NCI-H748 treated with DMSO at 0.1 percent for 48 hours (cell line): ENCODE measurements around the gene CD164L2.
"Not testable (repeated sequence)": the region's sequence is repeated elsewhere in the genome, so short reads cannot be mapped to it uniquely, and the experiment has no call there.

Experiments used
- DNase-seq: peaks from one replicate; lab custom pipeline; 2025; lab: John Stamatoyannopoulos, UW

The CD164L2 gene

DNA sequence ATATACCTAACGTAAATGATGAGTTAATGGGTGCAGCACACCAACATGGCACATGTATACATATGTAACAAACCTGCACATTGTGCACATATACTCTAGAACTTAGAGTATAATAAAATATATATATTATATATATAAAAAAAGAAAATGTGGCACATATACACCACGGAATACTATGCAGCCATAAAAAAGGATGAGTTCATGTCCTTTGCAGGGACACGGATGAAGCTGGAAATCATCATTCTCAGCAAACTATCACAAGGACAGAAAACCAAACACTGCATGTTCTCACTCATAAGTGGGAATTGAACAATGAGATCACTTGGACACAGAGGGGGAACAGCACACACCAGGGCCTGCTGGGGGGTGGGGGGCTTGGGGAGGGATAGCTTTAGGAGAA lies 1.7 kb upstream of the CD164L2 start:
- DNase-seq = not testable (repeated sequence)

DNA sequence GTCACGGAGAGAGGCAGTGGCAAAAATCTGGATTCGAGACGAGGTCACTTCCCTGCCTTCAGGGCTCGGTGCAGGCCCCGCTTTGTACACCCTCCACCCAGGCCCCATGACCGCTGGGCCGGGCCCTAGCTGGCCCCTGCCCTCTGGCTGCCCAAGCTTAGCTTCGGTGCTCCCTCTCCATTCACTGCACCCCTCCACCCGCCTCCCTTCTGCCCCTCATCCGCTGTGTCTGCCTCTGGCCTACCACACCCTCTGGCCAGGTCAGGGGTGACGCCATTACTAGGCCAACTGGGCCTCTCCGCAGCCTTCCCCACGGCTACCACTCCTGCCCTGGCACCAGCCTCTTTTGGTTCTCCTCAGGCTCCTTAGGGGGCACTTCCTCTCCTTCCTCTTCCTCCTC lies 528 bp upstream of the CD164L2 start:
- no peak for DNase-seq

DNA sequence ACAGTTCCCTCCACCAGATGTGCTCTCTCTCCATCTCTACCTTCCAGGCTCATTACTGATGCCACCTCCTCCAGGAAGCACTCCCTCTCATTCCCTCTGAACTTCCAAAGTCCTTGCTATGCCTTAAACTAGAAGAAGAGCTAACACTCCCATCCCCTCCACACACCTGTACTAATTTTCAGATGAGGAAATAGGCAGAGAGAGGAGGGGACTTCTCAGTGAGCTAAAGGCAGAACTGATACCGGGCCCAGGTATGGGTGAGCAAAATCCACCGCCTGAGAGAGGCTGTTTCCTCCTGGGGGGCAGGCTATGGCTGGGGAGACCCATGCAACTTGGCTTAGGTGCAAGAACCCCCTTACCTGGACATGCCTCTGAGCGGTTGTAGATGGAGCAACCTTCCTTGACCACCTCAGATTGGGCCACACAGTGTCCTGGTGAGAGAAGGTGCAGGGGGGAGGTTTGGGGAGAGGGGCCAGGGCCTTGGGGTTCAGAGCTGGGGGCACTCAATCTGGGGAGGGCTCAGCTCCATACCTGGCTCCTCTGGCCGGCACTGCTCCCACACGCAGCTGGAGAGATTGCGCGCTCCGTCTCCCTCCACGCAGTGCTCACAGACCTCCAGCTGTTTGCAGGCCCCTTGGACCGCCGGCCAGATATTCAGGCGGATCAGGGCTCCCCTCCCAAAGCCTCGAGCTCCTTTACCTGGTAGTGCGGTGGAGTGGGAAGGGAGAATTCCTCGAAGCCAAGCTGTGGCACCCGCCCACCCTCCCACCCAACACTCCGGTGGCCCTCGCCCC lies 967 bp downstream of the CD164L2 start:
- no peak for DNase-seq

DNA sequence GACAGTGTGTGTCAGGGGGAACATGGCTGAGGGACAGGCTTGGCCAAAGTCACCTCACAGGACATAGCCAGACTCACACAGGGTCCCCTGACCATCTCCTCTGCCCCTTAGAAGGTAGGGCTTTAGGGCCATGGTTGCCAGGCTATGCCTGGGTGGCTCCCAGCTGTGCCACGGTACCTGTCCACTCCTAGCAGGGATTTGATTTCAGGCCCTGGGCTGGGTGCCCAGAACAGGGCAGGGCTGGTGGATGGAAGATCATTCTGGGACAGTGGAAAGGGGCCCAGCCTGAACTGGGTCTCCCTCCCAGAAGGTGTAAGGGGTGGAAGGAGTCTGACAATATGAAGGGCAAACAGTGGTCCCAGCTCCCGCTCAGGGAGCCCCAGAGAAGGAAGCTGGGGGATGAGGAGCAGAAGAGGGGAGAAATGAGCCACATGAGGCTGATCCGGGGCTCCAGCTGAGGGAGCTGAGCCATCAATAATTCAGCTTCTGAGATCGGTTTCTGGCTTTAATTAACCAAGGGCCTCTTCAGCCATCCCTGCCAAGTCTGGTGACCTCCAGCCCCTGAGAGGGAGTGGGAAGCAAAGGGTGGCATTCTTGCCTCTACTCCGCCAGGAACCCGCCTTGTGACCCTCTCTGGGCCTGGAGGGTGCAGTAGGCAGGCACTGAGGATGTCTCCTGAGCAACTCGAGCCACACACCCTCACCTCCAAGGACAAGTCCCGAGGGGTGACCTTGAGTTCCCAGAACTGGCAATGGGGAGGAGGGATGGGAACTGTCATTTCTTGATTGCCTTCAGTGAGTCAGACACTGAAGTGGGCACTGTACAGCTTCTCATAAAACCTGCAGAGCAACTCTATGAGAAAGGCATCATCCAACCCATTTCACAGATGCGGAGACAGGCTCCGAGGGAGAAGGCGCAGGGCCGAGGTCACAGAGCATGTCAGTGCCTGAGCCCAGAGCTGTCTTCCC lies 2.1 kb downstream of the CD164L2 start:
- DNase-seq = no peak

DNA sequence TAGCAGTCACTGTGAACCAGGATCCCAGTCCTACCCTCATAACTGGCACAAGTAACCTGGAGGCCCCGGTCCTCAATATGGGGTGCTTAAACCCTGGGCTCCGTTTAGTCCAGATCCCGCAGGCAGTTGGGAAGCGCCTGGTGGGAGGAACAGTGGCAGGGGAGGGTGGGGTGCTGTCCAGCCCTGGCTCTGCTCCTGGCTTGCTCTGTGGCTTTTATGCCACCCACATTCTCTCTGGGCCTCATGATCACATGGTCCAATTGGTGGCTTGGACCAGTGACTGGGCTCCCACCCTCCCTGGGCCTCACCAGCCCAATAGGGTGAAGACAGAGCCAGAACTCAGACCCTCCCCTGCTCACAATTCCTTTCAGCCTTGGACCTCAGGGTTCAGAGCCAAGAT lies 2.9 kb downstream of the CD164L2 start:
- DNase-seq = no peak

DNA sequence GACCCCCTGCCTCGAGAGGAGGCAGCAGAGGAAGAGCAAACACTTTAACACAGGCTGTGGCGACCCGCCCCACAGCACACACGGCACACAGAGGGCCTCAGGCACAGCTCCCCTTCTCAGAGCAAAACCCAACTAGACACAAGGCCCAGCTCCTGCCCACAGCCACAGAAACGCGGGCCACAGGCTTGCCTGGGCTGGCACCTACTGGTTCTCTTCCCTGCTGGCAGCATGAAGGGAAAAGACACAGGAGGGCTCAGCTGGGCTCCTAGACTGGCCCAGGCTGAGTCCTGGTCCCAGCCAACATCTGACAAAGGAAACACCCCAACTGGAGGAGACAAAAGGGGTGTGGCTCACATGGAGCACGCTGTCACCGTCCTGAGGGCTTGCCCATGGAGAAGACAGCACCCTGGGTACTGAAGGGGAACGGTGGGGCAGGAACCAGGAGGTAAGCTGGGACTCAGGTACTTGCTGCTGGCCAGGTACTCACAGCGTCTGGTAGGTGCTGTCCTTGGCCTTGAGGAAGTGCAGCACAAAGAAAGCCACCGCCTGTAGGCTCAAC lies 3.5 kb downstream of the CD164L2 start:
- no peak for DNase-seq

DNA sequence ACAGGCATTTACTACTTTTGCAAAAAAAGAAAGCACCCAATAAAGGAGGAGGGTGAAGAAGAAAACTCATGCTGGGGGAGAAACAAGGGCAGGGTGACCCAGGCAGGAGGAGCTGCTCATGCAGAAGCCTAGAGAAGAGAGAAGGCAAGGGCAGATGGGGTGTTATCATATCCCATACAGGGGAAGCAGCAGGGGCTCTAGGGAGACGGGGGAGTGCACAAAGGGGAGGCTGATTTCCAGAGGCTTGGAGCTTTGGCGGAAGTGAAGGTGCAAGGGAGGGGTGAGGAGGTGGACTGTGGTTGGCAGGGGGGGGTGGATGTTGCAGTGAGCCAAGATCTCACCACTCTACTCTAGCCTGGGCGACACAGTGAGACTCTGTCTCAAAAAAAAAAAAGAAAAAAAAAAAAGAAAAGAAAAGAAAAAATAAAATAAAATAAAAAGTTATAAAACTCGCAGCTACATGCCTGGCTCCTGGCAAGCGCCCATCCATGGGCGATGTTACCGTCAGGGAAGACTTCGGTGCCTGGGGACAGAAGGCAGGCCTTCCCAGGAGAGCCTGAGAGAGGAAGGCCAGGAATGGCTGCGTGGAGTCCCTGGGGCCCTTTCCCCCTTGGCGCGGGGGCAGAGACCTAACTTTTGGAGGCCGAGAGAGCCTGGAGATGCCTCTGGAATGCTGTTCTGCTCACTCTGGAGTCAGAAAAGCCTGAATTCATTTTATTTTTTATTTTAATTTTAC lies 5.2 kb downstream of the CD164L2 start:
- no peak for DNase-seq

DNA sequence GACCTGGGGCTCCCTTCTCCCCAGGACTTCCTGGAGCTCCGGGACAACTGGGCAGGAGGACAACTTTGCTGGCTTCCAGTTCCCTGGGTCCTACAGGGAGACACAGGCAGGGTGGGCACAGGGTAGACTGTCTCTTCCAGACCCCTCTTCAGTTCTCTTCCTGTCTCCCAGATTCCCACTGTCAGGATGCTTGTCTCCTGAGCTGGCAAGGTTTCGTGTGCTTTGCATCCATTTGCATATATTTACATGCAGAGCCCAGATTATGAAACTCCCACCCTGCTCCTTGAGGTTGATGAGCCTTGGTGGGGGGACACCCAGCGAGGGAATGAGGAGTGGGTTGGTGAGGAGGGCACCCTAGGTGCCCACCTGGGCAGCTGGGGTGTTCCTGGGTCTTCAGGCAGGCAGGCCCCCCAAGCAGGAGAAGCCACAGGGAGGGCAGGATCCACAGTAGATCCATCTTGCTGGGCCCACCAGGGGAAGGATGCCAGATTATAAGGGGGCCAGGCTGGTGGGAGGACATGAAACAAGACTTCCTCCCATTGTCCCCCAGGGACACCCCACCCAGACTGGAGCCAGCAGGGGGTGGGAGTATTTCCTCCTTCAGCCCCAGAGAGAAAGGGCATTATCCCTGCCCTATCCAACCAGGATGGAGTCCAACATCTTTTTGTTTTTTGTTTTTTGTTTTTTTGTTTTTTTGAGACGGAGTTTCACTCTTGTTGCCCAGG lies 8.6 kb downstream of the CD164L2 start, which contains the start of gene FCN3:
Gene FCN3, minus strand, starts transcription at position 463 of the 725 bp plus-strand sequence. Its CDS starts 6 bp downstream, at position 457.
- DNase-seq = no peak

DNA sequence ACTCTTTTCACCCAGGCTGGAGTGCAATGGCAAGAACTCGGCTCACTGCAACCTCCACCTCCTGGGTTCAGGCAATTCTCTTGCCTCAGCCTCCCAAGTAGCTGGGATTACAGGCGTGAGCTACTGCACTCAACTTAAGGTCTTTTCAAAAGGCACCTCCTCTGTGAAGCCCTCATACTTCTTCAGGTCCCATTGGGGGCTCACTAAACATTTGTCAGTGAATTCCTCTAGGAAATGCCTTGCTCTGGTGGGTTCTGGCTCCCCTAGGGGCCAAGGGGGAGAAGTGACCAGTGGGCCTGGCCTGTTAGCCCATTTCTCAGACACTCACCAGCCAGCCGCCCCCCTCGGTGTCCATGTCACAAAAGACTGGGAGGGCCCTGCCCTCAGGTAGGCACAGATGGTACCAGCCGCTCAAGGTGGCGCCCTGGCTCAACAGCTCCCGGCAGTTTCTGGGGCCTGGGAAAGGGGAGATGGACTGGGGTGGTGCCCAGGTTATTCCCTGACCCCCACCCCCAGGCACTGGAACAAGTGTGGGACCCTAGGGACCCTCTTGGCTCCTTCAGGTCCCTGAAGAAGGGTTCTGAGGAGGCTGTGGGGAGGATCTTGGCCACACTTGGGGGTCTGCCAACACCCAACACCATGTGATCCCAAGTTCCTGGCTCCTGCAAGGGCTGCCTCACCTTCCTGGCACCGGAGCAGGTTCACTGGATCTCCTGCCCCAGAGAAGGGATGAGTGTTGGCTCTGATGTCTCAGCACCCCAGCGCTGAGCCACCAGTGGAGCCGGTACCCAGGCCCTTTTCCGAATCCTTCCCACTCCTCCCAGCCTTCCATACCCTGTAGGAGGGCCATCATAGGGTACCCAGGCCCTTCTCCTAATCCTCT lies 10.1 kb downstream of the CD164L2 start:
- no peak for DNase-seq

DNA sequence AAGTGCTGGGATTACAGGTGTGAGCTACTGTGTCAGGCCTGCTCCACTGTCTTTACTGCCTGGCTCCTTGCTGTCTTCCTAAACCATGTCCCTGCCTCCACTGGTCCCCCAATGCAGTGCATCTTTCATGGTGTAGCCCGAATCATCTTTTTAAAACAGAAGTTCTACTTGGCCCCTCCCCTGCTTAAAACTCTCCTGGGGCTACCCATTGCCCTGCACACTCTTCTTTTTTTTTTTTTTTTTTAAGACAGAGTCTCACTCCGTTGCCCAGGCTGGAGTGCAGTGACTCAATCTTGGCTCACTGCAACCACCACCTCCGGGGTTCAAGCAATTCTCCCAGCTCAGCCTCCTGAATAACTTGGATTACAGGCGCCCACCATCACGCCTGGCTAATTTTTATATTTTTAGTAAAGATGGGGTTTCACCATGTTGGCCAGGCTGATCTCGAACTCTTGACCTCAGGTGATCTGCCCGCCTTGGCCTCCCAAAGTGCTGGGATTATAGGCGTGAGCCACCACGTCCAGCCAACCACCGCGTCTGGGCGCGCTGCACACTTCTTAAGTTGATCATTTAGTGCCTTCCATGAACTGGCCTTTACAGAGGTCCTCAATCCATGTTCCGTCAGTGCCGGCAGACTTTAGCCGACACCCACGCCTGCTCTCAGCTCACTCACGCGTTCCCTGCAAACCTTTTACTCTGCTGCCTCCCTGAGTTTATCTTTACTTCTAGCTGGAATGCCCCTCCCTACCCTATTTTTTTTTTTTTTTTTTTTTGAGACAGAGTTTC lies 10.9 kb downstream of the CD164L2 start:
- no peak for DNase-seq

DNA sequence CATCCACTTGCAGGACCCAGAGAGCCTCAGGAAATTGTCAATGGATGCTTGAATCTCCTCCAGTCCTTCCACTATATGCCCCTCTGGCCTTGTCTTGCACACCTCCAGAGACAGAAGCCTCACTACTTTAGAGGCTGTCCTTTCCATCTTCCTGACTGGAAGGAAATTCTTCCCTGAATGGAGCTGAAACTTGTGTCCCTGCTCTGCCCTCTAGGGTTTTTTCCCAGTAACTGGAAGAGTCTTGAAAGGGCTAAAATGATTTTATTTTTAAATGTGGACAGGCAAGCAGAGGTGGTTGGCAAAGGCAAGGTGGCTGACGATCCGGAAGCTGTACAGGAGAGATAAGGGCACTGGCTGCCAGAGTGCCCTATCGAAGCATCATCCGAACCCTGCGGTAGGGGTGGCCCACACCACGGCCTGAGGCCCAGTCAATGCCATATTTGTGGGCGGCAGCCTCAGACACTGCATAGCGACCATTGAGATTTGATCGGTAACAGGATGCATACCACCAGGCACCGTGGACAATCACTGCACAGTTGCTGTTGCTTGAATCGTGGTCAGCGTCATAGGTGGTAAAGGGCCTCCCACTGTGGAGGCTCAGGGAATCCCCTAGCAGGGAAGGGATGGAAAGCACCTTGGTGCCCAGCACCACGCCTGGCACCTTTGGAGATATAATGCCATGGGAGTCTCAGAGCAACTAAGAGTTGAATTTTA lies 14.1 kb downstream of the CD164L2 start:
- no peak for DNase-seq

DNA sequence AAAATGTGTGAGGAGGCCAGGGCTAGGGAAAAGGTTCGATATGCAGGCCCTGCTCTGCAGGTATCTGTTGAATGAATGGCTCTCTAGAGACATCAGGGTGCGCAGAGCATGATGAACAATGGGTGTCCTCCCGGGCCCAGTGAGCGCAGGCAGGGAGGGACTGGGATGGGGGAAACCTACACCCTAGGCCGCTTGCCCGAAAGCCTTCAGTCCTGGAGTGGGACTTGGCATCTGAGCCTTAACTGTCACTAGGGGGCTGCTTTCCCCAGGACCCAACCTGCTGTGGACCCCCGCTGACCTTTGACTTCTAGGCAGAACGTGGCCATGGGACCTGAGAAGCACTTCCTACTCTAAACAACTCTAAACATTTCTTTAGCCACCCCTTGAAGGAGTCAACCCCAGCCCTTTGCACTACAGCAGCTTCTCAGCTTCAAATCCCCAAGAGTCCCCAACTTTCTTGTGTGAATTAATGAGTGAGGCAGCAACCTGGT lies 15.9 kb downstream of the CD164L2 start:
- no peak for DNase-seq

DNA sequence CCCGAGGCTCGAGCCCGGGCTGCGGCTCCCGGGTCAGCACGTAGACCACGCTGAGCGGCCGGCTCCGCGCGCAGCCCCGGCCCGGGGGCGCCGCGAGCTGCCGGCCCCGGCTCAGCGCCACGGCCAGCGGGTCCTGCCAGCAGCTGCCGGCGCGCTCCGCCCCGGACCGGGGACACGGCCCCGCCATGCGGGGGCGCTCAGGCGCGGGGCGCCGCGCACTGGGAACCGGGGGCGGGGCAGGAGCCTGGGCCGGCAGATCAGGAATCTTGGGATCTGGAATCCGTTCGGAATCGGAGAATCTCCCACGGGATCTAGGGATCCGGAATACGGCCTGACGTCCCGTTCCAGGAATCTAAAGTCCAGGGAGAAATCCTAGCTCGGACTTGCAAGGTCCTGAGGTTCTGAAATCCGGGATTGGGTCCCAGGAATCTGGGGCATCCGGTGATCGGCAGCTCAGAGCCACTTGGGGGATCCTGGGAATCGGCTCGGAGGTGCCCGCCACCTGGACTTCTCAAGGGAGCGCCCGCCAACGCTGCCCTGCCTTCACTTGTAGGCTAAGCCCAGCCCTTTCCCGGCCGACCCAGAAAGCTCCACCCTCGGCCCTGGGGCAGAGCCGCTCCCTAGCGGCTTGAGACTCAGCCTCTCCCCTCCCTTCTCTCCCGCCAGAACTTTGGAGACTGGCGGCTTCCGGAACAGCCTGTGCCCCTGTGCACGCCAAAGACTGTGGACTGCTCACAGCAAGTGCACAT lies 16.5 kb downstream of the CD164L2 start, which contains the start of gene MAP3K6:
Gene MAP3K6, minus strand, starts transcription at position 551 of the 749 bp plus-strand sequence. Its CDS starts 364 bp downstream, at position 187.
- DNase-seq = peak; percentile 4

DNA sequence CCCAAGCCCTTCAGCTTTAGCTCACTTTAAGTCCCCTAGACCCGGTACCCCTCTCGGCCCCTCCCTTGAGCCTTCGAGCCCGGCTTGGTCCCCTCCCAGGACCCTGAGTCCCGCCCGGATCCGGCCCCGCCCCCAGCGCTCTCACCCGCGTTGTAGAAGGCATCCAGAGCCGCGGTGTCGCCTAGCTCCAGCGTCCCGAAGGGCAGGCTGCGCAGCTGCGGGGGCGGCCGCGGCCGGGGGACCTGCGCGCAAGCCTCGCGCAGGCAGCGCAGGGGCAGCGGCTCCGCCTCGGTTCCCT lies 17.1 kb downstream of the CD164L2 start:
- peak; percentile 54 for DNase-seq

DNA sequence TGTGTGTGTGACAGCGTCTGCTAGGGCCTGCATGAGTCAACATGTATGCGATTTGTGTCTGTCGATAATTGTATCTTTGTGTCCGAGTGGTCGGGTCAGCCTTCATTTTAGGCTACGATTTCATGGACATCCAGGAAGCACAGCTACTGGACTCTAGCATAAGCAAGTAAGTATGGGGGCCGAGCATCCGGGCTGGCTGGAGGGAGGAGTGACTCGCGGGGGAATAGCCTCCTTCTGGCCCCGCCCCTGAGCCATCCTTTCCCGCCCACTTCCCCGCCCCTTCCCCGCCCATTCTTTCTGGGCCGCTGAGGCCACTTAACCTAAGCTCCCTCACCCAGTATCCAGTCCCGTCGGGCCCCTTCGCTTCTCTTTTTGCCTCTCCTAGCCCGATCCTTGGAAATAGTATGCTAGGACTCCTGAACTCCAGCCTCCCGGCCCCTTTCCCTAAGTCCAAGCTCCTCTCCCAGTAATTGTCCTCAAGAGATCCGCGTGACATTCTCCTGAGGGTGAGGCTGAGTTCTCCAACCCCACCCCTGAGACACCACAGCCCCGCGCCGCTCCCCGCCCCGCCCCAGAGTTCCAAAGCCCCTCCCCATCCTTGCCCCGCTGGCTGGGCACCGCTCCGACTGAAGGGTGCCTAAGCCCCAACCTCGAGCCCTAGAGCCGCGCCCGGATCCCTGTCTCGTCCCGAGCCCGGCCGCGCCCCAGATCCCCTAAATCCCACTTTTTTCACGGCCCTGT lies 17.6 kb downstream of the CD164L2 start:
- peak; percentile 60 for DNase-seq

DNA sequence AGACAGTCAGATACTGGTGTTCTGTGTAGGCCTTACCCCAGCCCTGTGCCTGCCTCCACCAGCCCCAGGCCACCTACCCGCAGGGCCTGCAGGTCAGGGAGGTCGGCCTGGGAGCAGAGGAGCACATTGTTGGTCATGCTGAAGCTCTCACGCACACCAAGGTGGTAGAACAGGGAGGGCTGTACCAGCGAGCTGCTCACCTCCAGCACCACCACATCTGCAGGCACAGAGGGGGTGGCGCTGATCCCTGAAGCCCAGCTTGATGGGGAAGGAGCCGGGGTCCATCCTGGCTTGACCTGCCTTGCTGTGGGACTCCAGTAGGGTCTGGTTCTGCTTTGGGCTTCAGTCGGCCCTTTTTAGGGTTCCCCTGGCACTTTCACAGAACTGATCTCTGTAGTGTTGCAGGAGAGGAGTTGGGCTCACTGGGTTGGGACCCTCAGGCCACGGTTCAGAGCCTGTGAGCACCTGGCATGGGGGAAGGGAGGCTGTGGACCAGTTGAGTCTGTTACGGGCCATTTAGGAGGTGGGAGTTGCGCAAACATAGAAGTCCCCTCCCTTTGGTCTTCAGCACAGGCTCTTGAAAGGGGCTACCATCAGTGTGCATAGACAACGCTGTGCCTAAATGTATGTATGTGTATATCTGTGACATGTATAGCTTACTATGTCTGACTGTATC lies 18.3 kb downstream of the CD164L2 start:
- no peak for DNase-seq
